ENCODE measurements around the gene NUP210. TPM values are rescaled to one million over a fixed set of nuclear protein-coding genes. Genes with fewer than 3 reads are reported as not detected.

NUP210 gene
- total RNA-seq, 4 donors from 2014 or later = 9.8 to 24.6 (median 17.7) TPM

DNA sequence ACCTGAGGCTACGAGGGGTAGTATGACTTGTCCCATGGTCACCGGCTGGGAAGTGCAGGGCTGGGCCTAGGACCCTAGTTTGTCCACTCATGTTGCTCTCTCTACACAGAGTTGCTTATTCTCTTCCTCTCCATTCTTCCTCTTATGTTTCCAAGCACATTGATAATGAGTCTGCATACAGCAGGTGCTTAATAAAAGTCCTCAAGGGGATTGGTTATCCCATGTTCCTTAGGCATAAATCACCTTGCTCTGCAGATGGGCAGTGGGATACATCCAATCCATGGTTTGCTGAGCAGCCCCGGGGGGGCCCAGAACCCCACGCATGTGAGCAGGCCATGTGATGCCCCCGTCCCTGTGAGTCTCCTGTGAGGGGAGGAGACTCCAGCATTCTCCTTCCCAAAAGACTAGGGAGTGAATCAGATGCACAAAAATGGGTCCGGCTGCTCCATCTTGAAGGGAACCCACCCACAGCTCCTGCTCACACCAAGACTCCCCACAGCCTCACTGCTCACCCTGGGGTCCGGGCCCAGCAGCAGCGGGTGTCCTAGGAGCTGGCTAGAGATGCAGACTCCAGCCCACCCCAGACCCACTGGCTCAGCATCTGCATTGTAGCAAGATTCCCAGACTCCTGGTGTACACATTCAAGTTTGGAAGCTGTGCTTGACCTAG lies 139.9 kb downstream of the NUP210 start:
- Histone ChIP-seq H3K4me3 (replicated peaks in 1 of 3) (no peak overlapping the region), H3K36me3 (no peaks in the 10 kb centered on the region), H3K4me1 (peaks cover 0 to 3% of the 10 kb centered on the region in 2 donors), H3K27me3 (peaks cover 3% of the 10 kb centered on the region), H3K27ac (no peak overlapping the region), H3K9me3 (no peaks in the 10 kb centered on the region)
- DNase-seq = no peak
- intact Hi-C loops (cut with DNase I) = no loop called here
- TF ChIP-seq POLR2A (IDR thresholded peaks at IDR 0.05) = no peak
- TF ChIP-seq CTCF (IDR thresholded peaks at IDR 0.05) = no peak
- 87 to 94% methylated on average over 6 of the region's 8 CpGs for WGBS, 2 donors

DNA sequence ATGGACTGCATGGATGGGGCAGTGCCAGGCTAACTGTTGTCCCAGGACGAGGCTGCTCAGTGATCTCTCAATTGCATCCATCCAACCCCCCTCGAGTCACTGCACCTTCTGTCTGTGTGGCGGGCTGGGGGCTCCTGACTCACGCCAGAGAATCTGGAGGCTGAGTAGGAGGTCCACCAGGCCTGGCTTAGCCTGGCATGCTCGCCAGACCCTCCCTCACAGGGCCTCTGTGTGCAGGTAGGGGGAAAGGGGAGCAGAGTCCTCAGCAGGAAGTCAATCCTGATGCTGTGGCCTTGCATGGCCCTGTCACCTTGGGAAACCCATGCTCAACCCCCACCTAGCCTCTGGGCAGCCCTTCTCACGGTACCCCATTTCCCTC lies 140.6 kb downstream of the NUP210 start:
- no peak overlapping the region for H3K4me3 ChIP-seq (replicated peaks in 1 of 3)
- peaks cover under 1% of the 10 kb centered on the region for H3K27me3 ChIP-seq
- H3K27ac ChIP-seq = no peak overlapping the region
- H3K36me3 ChIP-seq = no peaks in the 10 kb centered on the region
- WGBS, 2 donors = 91 to 96% methylated on average over 4 to 5 of the region's 6 CpGs
- peaks cover 0 to 3% of the 10 kb centered on the region in 2 donors for H3K4me1 ChIP-seq
- intact Hi-C loops (cut with DNase I) = no loop called here
- TF ChIP-seq POLR2A (IDR thresholded peaks at IDR 0.05) (no peak), CTCF (IDR thresholded peaks at IDR 0.05) (no peak)
- DNase-seq = no peak
- no peaks in the 10 kb centered on the region for H3K9me3 ChIP-seq

DNA sequence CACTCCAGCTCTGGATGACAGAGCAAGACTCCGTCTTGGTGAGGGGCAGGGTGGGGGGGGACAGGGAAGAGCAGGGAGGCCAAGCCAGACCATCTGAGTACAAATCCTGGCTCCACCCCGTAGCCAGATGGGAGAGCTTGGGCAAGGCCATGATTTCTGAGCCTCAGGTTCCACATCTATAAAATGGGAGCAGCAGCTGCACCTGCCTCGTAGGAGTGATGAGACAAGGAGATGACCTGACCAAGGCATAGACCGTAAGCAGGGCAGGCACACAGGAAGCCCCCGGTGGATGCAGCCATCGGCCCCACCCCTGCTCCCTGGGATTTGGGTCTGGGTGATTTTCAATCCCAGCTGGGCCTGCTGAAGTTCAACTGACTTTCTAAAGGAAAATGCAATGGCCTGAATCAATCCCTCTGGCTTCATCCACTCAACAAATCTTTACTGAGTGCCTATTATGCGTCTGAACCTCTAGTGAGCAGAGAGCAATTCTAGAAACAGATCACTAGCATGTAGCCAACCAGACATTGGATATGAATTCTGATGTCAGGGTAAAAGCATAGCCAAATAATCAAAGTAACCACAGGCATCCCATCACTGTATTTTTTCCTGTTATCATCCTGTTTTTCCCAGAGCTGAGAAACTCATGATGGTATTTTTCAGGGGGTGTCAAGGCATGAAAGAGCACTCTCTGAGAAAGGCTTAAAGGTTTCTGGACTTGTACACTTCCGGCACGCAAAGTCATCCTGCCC lies 141.2 kb downstream of the NUP210 start:
- intact Hi-C loops (cut with DNase I) = no loop called here
- no peaks in the 10 kb centered on the region for H3K27me3 ChIP-seq
- no peak overlapping the region for H3K27ac ChIP-seq
- no peaks in the 10 kb centered on the region for H3K36me3 ChIP-seq
- DNase-seq = no peak
- H3K4me1 ChIP-seq = peaks cover 0 to 3% of the 10 kb centered on the region in 2 donors
- no peak overlapping the region for H3K4me3 ChIP-seq (replicated peaks in 1 of 3)
- TF ChIP-seq POLR2A (IDR thresholded peaks at IDR 0.05) = no peak
- no peaks in the 10 kb centered on the region for H3K9me3 ChIP-seq
- WGBS, 2 donors = 88 to 93% methylated on average over 9 of the region's 9 CpGs

- no peaks in the 10 kb centered on the region for H3K36me3 ChIP-seq
- no peak overlapping the region for H3K4me3 ChIP-seq (replicated peaks in 1 of 3)
- no peak overlapping the region for H3K27ac ChIP-seq
- H3K27me3 ChIP-seq = no peaks in the 10 kb centered on the region
- no peaks in the 10 kb centered on the region for H3K9me3 ChIP-seq
- intact Hi-C loops (cut with DNase I) = no loop called here
- H3K4me1 ChIP-seq = peaks cover 0 to 3% of the 10 kb centered on the region in 2 donors
- no peak for DNase-seq
- WGBS, 2 donors = 52 to 62% methylated on average over 13 to 15 of the region's 17 CpGs
- TF ChIP-seq CTCF (IDR thresholded peaks at IDR 0.05) = no peak
- no peak for TF ChIP-seq POLR2A (IDR thresholded peaks at IDR 0.05)
Observed at GRCh38 chr3:13277860-13278531, 142.1 kb downstream of the NUP210 start.

- H3K4me1 ChIP-seq = peaks cover 0 to 2% of the 10 kb centered on the region in 2 donors
- TF ChIP-seq CTCF (IDR thresholded peaks at IDR 0.05) (no peak), POLR2A (IDR thresholded peaks at IDR 0.05) (no peak)
- no peaks in the 10 kb centered on the region for H3K27me3 ChIP-seq
- intact Hi-C loops (cut with DNase I) = no loop called here
- 61 to 68% methylated on average over 16 of the region's 16 CpGs for WGBS, 2 donors
- H3K36me3 ChIP-seq = no peaks in the 10 kb centered on the region
- no peak overlapping the region for H3K4me3 ChIP-seq (replicated peaks in 1 of 3)
- H3K27ac ChIP-seq = no peak overlapping the region
- no peak for DNase-seq
- no peaks in the 10 kb centered on the region for H3K9me3 ChIP-seq
Observed at GRCh38 chr3:13277196-13277813, 142.8 kb downstream of the NUP210 start.

All from thyroid gland (tissue), 4 donors.